NB4 (cell line): Measurements from ENCODE around the gene FAU.
A peak's percentile ranks its signal among the peaks of the same experiment; 100 is the strongest.

Experiments
- DNase-seq: peaks from one replicate; pipeline ENCODE4 v3.0.0; 2010; ENCODE audit warnings: low read depth
- H3K4me3 ChIP-seq: one replicate; pipeline ENCODE4 v1.5.1; 2011; ENCODE audit warnings: mild to moderate bottlenecking, low read depth, low read length, moderate library complexity
- CTCF ChIP-seq: IDR thresholded peaks from one replicate; pipeline ENCODE4 v1.5.1; 2012; ENCODE audit warnings: low read depth, low read length
- MAX ChIP-seq: IDR thresholded peaks from 2 replicates; pipeline ENCODE4 v1.6.1; 2011; ENCODE audit warnings: low read depth, low read length
- MYC ChIP-seq: IDR thresholded peaks from 2 replicates; pipeline ENCODE4 v1.6.1; 2011; ENCODE audit warnings: low read depth, low read length
- POLR2A ChIP-seq: IDR thresholded peaks from 2 replicates; pipeline ENCODE4 v1.6.1; 2011; ENCODE audit warnings: mild to moderate bottlenecking; ENCODE audit not compliant: insufficient read length; ENCODE audit errors: extremely low read depth

Gene FAU

GRCh38 chr11:65126624-65127274 lies 4.8 kb upstream of the FAU start:
- TF ChIP-seq MAX, result no peak
- TF ChIP-seq MYC, result no peak
- TF ChIP-seq POLR2A, result no peak
- no peak for TF ChIP-seq CTCF
- no peak overlapping the region for H3K4me3 ChIP-seq
- peak; percentile 4 for DNase-seq

- TF ChIP-seq MAX (no peak), CTCF (no peak), MYC (no peak), POLR2A (no peak)
- DNase-seq, result no peak
Observed at GRCh38 chr11:65125197-65126056, 3.5 kb upstream of the FAU start.

GRCh38 chr11:65124480-65125196 lies 2.7 kb upstream of the FAU start:
- DNase-seq, result no peak

More at GRCh38 chr11:65125197-65126056, 3.5 kb upstream of the FAU start:
- H3K4me3 ChIP-seq, result no peak overlapping the region

GRCh38 chr11:65121447-65121864 lies 478 bp downstream of the FAU start:
- peak; percentile 51 for DNase-seq
- peak overlapping the region; percentile 88 for H3K4me3 ChIP-seq
- TF ChIP-seq CTCF (no peak), MYC (no peak), MAX (no peak), POLR2A (no peak)

More at GRCh38 chr11:65124480-65125196, 2.7 kb upstream of the FAU start:
- no peak for TF ChIP-seq MAX
- no peak for TF ChIP-seq MYC
- TF ChIP-seq CTCF, result no peak
- no peak for TF ChIP-seq POLR2A
- no peak overlapping the region for H3K4me3 ChIP-seq

GRCh38 chr11:65120831-65121230 lies 1.1 kb downstream of the FAU start:
- TF ChIP-seq MYC (no peak), CTCF (no peak), POLR2A (no peak), MAX (no peak)
- peak overlapping the region; percentile 88 for H3K4me3 ChIP-seq
- no peak for DNase-seq
